ENCODE measurements around the gene GPX6. TPM values are rescaled to one million over a fixed set of nuclear protein-coding genes. Genes with fewer than 3 reads are reported as not detected.

The GPX6 gene
- total and polyA plus RNA-seq, 3 experiments from 2014 or later = not detected

- Mint-ChIP-seq H3K27me3 (peaks cover 40 to 87% of the 10 kb centered on the region in 2 donors), H3K4me1 (no peaks in the 10 kb centered on the region), H3K4me3 (no peak overlapping the region), H3K36me3 (no peaks in the 10 kb centered on the region), H3K9me3 (peaks cover 0 to 2% (median 0%) of the 10 kb centered on the region in 5 donors), H3K27ac (no peak overlapping the region)
- ChIA-PET CTCF (no interaction called here), POLR2A (no interaction called here)
- no peak overlapping the region for H3K27ac ChIP-seq (ENCODE audit: low read depth, low read length)
- H3K36me3 ChIP-seq (ENCODE audit: insufficient read depth, low read length) = no peaks in the 10 kb centered on the region
- DNase-seq = no peak
- no peak overlapping the region for H3K4me3 ChIP-seq (ENCODE audit: low read length)
- H3K4me1 ChIP-seq (ENCODE audit: insufficient read depth, low read length) = no peaks in the 10 kb centered on the region
- peaks cover 7% of the 10 kb centered on the region for H3K27me3 ChIP-seq (ENCODE audit: insufficient read depth, low read length, poor library complexity, severe bottlenecking)
- H3K9me3 ChIP-seq (ENCODE audit: low read length) = no peaks in the 10 kb centered on the region
Measured at GRCh38 chr6:28458568-28458967, 57.0 kb downstream of the GPX6 start.

Other genes with a start within 250 kb of the GPX6 start
- gene ZSCAN26, start 248.7 kb downstream of the GPX6 start, total RNA-seq = 1 to 10 TPM; 5.6 to 6.4 TPM
- gene ZSCAN26, start 248.7 kb downstream of the GPX6 start, polyA plus RNA-seq = 15.8 TPM
- gene PGBD1, start 234.2 kb downstream of the GPX6 start, total RNA-seq = 1 to 10 TPM; 4.6 to 5.4 TPM
- gene PGBD1, start 234.2 kb downstream of the GPX6 start, polyA plus RNA-seq = 0.87 TPM
- 1 to 10 TPM; 1.1 to 2.6 TPM for gene ZSCAN31, start 179.6 kb downstream of the GPX6 start, total RNA-seq
- 0.72 TPM for gene ZSCAN31, start 179.6 kb downstream of the GPX6 start, polyA plus RNA-seq
- 1 to 10 TPM; 3.0 to 4.7 TPM for gene ZKSCAN3, start 165.8 kb downstream of the GPX6 start, total RNA-seq
- 3.2 TPM for gene ZKSCAN3, start 165.8 kb downstream of the GPX6 start, polyA plus RNA-seq
- 1 to 10 TPM; 4.3 to 4.4 TPM for gene ZSCAN12, start 116.0 kb downstream of the GPX6 start, total RNA-seq
- 2.2 TPM for gene ZSCAN12, start 116.0 kb downstream of the GPX6 start, polyA plus RNA-seq
- gene ZSCAN23, start 72.3 kb downstream of the GPX6 start, total RNA-seq = 1 to 10 TPM in 1 of 2 experiments, under 1 TPM in 1; 0.63 to 1.3 TPM
- not detected for gene ZSCAN23, start 72.3 kb downstream of the GPX6 start, polyA plus RNA-seq
- not detected for gene GPX5, start 10.1 kb upstream of the GPX6 start, total RNA-seq
- gene GPX5, start 10.1 kb upstream of the GPX6 start, polyA plus RNA-seq = 0.84 TPM